Thyroid gland (tissue), 4 donors: Measurements from ENCODE around the gene ALPI.

Experiments
- POLR2A ChIP-seq, 2 donors: fragments of 450-650 bp; IDR thresholded peaks; one replicate each; pipeline ENCODE4 v1.6.1; 2017; ENCODE audit warnings: antibody characterized with exemption in 2 of 2, mild to moderate bottlenecking in 2 of 2, moderate library complexity in 1 of 2
- TF ChIP-seq, protein P1 (sequence below), 6 experiments: fragments of 200-600 bp in 3 of 6; fragments of 450-650 bp in 3 of 6; sonication (generic) in 3 of 6; IDR thresholded peaks; one replicate each; pipeline ENCODE4 v1.5.1; 2016 to 2019; ENCODE audit warnings: antibody characterized with exemption in 6 of 6, mild to moderate bottlenecking in 2 of 6, inconsistent platforms in 1 of 6, moderate library complexity in 1 of 6

DNA sequence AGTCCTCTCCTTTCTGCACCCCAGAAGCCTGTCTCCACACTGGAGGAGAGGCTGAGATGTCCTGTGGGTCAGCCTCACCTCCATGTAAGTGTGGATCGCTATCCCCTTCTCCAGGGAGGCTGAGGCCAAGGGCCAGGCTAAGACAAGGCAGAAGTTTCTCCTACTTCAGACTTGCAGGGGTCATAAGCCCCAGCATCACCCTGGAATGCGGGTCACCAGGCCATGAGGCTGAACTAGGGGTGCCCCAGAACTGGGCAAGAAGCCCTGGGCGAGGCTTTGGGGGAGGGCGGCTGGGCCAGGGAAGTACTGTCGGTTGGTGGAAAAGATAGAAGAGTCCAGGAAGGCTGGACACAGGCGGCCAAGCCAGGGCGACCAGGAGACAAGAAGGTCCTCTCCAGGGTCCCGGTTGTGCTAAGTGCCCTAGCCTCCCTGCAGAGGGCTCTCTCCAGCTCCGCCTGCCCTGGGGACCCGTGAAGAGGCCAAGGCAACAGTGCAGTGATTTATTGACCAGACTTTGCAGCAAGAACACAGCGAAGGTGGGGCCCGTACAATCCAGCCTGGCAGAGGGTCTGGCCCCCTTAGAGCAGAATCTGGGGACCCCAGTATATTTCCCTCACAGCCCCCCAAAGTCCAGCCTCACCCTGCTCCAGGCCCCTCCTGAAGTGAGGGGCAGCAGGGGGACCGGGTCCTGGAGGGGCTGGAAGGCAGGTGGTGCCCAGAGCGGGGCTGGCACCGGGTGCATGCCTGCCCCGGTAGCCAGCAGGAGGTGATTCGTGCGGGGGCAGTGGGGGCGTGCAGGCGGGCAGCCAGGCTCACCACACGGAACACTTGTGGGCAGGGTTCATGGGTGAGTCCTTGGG, 23.6 kb downstream of the ALPI start:
- TF ChIP-seq POLR2A (IDR thresholded peaks at IDR 0.05) = no peak
- TF ChIP-seq, protein P1, sequence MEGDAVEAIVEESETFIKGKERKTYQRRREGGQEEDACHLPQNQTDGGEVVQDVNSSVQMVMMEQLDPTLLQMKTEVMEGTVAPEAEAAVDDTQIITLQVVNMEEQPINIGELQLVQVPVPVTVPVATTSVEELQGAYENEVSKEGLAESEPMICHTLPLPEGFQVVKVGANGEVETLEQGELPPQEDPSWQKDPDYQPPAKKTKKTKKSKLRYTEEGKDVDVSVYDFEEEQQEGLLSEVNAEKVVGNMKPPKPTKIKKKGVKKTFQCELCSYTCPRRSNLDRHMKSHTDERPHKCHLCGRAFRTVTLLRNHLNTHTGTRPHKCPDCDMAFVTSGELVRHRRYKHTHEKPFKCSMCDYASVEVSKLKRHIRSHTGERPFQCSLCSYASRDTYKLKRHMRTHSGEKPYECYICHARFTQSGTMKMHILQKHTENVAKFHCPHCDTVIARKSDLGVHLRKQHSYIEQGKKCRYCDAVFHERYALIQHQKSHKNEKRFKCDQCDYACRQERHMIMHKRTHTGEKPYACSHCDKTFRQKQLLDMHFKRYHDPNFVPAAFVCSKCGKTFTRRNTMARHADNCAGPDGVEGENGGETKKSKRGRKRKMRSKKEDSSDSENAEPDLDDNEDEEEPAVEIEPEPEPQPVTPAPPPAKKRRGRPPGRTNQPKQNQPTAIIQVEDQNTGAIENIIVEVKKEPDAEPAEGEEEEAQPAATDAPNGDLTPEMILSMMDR (IDR thresholded peaks at IDR 0.05) = no peak
